Transverse colon (tissue), 4 donors: ENCODE data around the gene TAX1BP3.

Experiments
- EP300 ChIP-seq: sonication (generic); formaldehyde crosslinking; IDR thresholded peaks from one replicate; pipeline ENCODE4 v1.6.1; 2017; ENCODE audit warnings: antibody characterized with exemption, low read depth
- POLR2A ChIP-seq: fragments of 450-650 bp; IDR thresholded peaks from one replicate; pipeline ENCODE4 v1.6.1; 2016; ENCODE audit warnings: antibody characterized with exemption, mild to moderate bottlenecking, moderate library complexity
- POLR2AphosphoS5 ChIP-seq, 3 donors: sonication (generic); formaldehyde crosslinking; IDR thresholded peaks; one replicate each; pipeline ENCODE4 v1.6.1; 2016; ENCODE audit warnings: antibody characterized with exemption in 3 of 3
- TF ChIP-seq, protein P1 (sequence below), 5 experiments: fragments of 200-600 bp in 3 of 5; fragments of 450-650 bp in 2 of 5; sonication (generic) in 3 of 5; IDR thresholded peaks; 1 replicate in 2 of 5; 2 replicates in 3 of 5; pipeline ENCODE4 v1.5.1; 2016 to 2017; ENCODE audit warnings: antibody characterized with exemption in 5 of 5, inconsistent platforms in 3 of 5, mild to moderate bottlenecking in 2 of 5, moderate library complexity in 1 of 5

DNA sequence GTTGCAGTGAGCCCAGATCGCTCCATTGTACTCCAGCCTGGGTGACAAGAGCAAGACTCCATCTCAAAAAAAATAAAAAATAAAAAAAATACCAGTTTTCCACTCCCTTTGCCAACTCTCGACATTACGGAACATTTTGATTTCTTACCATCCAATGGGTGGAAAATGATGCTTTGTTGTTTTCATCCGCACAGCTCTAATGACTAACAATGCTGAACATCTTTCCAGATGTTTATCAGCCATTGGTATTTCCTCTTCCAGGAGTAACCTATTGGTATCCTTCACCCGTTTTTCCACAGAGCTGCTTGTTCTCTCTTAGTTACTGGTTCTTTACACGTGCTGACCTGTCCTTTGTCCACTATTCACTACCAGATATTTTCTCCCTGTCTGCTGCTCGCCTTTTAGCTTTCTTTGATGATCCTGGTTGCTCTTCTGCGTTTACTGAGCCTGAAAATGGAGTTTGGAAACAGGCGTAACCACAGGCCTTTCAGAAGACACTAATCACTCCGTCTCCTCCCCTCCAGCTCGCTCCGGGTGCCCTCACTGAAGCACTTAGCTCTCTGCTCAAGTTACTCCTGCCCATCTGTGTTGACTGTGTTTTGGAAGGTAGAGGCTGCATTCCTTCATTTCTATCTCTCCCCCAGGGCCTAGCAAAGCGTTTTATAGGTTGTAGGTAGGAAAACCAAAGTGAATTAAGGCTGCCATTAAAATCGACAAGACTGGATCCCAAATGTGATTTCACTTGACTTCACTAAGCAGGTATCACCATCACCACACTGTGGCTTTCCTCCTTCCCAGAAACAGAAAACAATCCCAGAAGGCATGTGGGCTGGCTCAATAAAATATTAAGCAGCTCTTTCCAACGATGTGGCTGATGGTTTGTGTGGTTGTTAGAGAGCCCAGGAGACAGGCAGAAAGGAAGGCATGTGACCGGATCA, 41.3 kb downstream of the TAX1BP3 start:
- TF ChIP-seq, protein P1, sequence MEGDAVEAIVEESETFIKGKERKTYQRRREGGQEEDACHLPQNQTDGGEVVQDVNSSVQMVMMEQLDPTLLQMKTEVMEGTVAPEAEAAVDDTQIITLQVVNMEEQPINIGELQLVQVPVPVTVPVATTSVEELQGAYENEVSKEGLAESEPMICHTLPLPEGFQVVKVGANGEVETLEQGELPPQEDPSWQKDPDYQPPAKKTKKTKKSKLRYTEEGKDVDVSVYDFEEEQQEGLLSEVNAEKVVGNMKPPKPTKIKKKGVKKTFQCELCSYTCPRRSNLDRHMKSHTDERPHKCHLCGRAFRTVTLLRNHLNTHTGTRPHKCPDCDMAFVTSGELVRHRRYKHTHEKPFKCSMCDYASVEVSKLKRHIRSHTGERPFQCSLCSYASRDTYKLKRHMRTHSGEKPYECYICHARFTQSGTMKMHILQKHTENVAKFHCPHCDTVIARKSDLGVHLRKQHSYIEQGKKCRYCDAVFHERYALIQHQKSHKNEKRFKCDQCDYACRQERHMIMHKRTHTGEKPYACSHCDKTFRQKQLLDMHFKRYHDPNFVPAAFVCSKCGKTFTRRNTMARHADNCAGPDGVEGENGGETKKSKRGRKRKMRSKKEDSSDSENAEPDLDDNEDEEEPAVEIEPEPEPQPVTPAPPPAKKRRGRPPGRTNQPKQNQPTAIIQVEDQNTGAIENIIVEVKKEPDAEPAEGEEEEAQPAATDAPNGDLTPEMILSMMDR (IDR thresholded peaks at IDR 0.05), result no peak
- TF ChIP-seq POLR2AphosphoS5 (IDR thresholded peaks at IDR 0.05) (no peak), POLR2A (no peak), EP300 (no peak)
